Stimulated activated CD4-positive, alpha-beta T cell treated with anti-CD3 and anti-CD28 coated beads, Interleukin-1b, Interleukin-23, amount 100 ng/mL, for 1 hour (primary cell): ENCODE data around the gene MAP1B.

Source experiments
- DNase-seq, 2 donors: peaks; one replicate each; pipeline ENCODE4 v3.0.0-alpha.2; 2020; ENCODE audit warnings: low read depth in 2 of 2

MAP1B gene

DNA sequence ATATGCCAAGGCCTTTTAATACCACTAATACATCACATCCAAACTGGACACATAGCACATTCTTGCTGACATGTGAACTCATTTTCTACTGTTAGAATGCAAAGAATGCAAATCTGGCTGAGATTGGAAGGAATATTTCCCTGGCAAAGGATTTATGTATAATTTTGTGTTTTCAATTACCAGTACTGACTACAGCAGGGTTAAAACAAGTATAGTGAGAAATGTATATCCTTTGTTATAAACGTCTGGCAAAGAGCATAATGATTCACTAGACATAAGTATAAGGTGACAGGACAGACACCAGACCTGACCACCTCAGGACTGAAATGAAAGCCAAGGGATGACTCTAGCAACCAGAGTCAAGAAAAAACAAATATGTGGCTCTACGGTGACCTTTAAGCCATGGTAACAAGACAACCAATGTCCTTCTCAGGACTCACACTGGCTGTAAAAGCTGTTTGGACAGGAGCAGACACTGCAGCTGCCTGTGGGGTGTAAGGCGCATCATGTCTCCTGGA lies 117.7 kb downstream of the MAP1B start:
- DNase-seq = no peak

DNA sequence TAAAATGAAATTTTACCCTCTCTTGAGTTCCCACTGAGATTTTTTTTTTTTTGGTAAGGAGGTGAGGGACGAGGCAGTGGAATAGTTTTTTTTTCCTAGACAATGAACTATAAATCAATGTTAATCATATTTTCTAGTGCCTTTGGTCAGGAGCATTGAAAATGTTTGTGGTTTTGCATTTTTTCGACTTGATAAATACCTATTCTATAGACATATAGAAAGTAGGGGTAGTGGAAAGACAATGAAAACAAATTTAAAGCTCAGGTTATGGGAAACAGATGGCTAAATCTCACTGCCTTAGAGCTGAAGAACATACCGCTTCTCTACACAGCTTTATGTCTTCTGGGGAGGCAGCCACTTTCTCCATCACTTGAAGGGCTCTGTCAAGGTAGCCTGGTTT lies 118.5 kb downstream of the MAP1B start:
- no peak for DNase-seq

DNA sequence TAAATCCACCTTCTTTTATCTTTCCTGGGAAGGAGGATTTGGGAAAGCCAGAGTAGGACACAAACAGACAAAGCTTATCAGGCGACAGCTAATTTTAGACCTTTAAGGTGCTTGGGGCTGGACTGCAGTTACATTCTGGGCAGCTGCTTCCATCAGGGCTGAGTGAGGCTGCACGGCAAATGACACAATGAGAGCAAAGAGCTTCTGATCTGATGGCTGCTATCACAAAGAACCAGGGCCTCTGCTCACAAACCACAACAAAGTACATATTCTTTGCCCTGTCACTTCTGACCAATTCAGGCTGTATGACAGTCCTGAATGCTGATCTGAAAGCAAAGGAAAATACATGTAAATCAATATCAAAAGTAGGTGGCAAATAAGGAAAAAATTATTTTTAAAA lies 119.7 kb downstream of the MAP1B start:
- no peak for DNase-seq

DNA sequence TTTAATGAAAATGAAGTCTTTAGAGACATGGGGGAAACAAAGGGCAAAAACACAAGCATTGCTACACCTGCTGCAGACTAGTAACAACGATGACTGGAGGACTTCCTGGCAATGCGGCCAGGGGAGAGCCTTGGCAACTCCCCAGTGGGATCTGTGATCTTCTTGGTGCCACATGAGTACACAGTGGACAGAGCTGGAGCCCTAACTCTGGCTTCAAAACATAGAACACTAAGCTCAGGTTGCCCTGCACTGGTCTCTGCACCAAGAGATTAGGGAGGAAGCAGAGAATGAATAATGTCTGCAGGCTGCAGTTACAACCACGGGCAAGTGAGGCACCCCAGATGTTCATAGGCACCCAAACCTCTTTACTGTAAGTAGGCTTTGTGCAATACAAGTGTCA lies 121.7 kb downstream of the MAP1B start:
- no peak for DNase-seq

DNA sequence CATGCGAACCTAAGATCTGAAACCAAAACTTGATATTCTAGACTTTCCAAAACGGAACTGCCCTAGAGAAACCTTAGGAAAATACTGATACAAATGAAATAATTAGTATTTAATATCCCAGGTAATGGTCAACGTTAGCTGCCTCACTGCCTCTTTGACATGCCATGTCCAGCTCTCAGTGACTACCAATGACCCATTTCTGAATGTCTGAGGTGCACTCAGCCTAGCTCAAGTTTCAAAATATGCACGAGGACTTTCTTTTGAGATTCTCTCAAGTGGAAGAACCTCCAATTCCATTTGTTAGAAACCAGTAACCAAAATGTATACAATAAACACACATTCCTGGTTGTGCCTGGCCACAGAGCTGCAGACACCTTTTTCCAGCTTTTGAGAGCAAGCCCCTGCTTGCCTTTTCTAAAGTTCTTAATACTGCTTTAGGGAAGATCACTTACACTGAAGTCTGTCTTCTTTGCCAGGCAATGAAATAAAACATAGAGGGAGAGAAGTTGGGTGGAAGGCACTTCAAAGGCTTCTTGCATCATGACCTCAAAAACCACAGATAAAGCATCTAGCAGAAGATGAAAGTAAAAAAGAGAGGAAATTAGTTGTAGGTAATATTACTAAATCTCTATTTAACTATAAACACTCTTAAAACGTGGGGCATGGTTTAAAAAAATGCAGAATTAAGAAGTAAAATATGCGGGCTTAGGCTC lies 124.9 kb downstream of the MAP1B start:
- DNase-seq = no peak

DNA sequence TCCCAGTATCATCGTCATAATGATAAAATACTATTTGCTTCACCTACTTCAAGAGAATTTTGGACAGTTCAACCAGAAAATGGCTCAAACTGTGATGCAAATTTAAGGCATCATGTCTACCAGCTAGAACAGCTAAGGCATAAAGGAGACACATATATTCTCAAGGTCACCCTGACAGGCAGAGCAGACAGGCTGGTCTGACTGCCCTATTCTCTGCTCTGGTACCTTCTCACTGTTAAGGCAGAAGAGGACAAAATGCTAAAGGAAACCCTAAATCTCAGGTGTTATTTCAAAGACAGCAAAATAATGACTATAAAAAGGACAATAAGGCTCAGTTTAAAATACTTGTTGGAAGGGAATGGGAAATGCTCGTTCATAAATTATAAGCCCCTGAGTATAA lies 125.6 kb downstream of the MAP1B start:
- DNase-seq = no peak

DNA sequence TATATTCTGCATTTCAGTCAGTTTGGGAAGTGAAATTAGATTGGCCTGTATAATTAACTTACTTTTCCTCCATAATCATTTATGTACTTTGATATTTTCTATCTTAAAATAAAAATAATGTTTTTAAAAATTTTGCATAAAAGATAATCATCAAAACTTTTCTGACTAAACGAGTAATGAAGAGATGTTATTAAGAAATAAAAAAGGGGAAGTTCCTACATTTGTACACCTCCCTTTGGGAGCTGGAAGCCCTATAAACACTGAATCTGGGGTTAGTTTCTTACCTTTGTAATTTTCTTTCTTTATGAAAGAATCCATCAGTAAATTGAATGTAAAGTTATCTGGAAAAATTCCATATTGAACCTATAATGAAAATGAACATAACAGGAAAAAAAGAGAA lies 126.6 kb downstream of the MAP1B start:
- DNase-seq = no peak

DNA sequence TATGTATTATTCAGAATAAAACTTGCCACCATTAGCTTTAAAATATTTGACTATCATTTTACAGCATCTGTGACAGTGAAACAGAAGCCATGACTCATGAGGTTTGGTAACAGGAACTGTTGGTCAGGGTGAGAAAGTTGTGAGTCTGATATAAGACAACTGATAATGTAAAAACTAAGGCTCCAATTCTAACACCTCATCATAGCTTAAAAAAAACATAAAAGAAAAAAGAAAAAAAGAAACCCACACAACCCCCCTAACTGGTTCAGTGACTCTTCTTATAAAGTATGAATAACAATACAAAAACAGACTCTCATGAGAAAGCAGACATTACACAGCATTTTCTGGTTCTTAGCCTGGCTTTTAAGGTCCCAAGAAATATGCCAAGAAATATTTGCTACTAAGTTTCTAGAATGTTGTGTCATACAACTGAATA lies 127.0 kb downstream of the MAP1B start:
- no peak for DNase-seq

DNA sequence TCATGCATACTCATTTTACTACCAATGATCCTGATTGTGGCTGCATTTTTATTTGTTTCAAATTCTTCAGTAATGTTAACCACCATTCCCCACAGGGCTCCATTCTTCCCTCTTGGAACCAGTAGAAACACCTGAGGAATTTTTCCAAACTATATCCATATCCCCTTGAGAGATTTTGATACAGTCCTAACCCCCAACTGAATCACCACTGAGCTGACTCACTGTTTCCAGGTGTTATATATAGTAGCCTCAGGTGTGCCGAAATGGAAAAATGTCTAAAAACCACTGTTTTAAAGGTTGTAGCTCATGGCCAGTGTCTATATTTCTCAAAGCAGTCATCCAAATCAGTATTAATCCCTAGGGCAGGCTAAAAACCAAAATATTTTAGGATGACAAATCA lies 127.6 kb downstream of the MAP1B start:
- no peak for DNase-seq

DNA sequence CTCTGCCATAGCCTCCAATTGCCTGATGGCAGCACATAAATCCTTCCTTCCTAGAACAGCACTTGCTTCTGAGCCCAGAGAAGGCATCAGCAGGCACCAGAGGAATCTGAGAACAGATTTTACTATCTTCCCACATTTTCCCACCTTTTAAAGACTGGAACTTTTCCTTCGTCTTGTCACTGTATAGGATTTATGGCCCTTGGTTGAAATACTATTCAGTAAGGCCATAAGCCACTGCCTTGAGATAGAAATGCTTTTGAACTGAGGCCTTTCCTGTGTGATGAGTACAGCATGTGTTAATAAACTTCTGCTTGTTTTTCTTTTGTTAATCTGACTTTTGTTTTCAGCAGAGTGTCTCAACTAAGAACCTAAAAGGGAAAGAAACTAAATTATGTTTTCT lies 128.4 kb downstream of the MAP1B start:
- DNase-seq = no peak

DNA sequence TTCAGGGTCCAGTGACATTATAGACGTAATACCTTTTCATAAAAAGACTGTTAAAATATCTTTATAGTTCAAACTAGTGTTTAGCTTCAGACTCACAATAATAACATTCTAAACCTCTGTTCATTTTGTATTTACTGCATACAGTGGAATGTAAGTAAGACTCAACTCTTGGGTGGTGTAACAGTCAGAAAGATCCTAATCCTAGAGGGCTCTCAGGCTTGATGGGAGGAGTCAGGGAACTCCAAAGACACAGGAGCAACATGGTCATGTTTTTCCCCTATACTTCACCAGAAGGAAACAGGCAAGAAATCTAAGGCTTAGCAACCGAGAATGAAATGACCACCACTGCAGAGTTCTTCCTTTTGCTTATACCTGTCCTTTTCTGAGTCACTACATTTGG lies 130.1 kb downstream of the MAP1B start:
- no peak for DNase-seq

DNA sequence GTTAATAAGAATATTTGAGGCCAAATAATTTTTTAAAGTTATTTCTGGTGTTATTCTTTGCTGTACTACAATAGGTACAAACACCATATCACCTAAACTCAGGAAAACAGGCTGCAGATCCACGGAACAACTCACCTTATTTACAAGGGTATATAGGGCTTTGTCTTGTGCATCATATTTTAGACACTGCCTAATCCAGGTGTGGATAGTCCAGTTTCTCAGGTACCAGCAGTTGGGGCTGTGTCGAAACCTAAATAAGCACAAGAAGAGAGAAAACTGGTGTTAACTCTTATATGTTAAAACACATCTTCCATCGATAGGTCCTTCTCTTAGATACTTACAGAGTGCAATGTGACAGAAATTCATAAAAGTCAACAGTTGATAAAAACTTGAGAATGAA lies 130.6 kb downstream of the MAP1B start:
- no peak for DNase-seq

DNA sequence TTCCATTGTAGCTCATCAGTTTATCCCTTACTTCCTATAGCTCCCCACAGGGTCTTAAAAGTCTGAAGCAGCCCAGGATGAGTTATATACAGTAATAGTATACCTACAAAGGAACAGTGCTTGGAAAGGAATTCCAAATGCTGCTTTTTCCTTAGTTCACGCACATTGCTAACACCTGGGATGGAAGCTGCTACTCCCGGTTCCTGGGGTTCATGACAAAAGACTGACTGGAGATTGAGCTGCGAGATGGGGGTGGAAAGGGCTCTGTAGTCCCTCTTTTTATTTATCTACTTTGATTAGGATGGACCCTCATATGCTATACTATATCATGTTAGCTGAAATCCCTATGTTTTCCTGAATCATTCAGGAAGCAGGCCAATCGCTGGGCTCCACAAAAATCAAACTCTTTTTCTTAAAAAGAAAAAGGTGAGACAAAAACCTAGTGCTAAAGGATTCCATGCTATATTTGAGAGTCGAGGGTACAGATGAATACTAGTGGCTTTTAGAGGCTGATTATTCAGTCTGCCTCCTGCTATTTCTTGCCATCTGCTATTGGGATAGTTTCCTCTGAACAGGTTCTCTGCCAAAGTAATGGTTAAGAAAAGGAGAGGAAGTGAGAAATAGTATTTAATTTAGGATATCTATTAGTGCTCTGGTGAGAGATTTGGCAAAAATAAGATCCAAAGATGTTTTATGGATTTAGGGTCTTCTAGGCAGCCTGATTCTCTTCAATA lies 131.6 kb downstream of the MAP1B start:
- DNase-seq = no peak

DNA sequence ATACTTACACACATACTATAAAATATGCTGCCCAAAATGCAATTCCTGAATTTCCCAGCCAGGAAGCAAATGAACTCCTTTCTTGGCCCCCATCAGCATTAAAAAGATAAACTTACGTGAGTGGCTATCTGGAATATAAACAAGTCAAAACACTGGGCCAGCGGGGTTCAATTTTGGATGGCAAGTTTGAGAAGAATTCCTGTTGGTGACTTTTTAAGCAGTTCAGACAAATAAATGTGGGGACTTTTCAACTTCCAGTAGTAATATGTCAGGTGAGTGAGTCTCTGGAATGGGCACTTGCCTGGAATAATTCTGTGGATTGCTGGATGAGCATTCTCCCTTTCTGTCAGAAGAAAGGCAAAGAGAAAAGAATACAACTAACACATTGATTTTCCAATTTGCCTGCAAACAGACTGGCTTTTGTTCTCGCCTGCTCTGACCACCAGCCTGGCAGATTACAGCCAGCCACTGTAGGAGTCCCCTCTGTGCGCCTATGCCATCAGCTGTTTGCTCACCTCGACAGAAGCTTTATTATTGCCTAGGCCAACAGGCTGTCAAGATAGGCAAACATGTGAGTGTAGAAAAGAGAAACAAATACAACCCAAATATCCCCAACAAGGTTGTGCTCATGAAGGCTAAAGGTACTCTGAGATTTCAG lies 134.2 kb downstream of the MAP1B start:
- DNase-seq = no peak

DNA sequence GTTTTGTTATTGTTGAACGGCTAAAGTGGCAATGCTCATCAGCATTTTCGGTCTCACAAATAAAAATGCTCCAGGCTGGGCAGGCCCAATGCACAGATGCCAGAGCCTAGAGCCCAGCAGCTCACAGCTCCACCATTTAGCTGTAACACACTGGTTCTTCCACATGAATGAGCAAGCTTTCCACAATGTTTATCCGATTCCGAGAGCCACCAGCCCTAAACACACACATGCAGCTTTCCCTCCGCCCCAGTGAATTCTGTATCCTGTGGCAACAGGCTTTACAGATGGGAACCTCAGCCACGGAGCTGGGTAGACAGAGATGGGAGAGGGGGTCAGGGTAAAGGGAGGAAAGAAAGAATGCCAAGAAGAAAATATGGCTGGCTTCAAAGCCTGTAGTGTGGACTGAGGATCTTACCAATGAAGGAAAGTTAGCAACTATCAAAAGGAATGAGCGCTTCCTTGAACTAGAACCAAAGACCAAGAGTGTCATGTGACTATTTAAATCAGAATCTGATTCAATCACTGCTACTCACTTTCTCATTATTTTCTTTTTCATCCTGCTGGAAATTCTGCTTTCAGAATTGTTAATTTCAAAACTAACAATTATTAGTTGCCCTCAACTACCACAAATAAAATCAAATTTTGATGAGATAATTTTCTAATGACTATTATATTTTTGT lies 135.7 kb downstream of the MAP1B start:
- DNase-seq = no peak

DNA sequence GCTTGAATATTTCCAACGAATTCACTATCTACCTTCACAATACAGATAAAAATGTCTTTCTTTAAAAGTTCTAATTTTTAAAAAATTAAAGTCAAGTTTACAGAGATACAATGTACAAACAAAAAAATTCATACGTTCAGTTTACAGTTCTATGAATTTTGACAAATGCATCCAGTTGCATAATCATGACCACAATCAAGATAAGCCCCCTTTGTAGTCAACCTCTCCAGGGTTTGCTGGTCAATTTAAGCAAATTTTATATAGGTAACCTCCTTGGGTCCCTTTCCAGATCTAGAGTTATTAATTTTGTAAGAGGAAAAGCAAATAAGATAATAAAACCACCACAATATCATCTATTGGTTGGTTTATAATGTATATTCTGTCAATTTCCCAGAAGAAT lies 136.4 kb downstream of the MAP1B start:
- no peak for DNase-seq

DNA sequence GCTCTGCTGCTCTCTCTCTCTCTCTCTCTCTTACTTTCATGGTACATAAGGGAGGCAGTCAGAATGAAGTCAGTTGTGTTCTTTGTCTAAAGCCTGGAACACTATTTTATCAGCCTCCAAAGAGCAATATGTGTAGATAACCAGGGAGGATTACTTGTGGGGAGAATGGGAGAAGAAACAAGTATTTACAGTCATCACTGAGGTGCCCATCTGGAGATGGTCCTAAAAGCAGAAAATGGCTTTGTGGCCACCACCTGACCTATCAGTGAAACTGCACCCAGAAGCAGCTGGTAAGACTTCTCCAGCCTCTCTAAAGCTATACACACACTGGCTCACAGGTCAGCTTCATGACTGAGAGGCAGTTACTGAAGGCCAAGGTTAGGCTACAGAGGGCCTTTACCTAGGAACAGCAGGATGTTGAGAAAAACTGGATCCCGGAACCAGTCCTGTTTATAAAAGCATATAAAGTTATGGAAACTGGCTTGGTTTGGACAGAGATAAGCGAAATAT lies 137.6 kb downstream of the MAP1B start:
- no peak for DNase-seq

DNA sequence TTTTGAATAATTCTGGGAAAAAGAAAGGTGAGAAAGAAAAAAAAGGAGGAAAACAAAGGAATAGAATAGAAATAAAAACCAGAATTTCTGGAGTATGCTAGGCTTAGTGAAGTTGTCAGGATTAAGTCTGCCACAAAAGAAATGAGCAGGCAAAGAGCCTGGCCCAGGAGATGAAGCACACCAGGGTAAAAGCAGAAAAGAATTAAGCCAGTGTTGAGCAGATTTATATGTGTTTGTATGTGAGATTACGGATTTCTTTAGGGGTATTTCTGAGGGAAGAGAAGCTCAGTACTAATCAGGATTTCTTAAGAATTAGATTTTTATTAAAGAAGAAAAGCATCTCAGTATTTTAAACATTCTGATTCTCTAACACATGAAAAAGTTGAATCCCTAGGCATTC lies 138.3 kb downstream of the MAP1B start:
- DNase-seq = no peak

DNA sequence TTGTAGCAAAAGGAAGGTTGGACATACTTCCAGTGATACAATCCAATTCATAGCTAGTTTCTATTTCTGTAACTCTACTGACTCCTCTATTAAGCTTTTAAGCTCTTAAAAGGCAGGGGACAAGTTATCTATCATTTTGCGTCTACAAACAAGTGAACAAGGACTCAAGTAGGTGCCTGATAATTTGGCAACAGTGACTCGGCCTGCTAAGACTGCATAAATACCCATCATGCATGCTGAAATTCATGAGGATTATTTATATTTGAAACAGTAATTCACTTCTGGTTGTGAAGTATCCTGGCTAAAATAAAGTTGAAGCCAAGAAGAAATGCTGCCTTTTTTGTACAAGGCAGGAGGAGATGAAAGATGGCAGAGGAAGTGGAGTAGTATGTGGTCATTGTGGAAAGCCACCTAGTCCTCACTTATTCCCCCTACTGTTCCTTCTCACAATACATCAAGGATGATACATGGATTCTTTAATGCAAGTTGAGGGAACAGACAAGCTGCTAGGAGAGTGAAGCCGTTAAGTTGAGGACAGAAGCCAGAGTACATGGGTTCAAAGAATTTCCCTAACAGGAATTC lies 138.8 kb downstream of the MAP1B start:
- DNase-seq = no peak

DNA sequence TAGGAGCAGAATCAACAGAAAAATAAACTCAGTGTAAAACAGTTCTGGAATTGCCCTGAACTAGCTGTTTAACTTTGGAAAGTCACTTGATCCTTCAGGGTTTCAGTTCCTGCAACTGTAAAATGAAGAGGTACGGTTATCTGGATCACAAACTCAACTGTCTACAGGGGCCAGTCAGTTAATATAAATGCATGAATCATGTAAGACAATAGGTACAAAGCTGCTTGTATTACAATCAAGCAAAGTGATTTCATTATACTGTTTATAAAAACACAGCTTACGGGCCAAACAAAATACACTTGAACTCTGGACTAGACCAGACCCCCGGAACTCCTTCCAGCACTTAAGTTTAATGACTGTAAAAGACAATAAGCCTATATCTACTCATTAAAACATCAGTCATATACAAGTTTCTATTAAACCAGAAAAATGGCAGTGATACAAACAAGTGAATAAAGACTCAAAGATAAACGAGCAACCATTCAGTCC lies 139.7 kb downstream of the MAP1B start:
- DNase-seq = no peak

DNA sequence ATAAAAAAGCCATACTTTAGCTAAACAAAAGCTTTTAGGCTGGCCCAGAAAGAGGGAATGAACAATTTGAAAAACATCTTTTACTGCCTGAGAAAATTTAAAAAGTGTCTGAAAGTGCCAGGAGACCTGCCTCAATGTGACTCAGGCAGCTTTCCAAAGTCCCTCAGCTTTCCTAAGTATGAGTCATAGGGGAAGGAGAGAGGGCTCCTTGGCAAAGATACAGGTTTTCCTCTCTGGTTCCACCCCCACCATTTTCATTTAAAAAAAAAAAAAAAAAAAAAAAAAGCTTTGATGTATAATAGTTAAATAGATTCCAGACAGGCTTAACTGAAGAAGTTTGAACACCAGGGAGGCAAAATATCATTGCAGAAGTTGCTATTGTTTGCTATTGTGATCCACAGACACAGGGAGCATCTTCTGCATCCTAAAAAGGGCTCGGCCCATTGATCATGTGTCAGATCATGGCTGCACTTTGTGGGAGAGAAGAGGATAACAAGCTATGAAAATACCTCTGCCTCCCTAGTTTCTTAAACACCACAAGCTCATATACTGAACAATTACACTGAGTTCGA lies 141.2 kb downstream of the MAP1B start:
- DNase-seq = no peak
